SH-SY5Y (cell line): ENCODE measurements around the gene UXS1.

Experiments used
- GATA2 ChIP-seq: IDR thresholded peaks from 2 replicates; pipeline ENCODE4 v1.6.1; 2011; ENCODE audit warnings: mild to moderate bottlenecking, low read depth, low read length
- GATA3 ChIP-seq: IDR thresholded peaks from 2 replicates; pipeline ENCODE4 v1.6.1; 2011; ENCODE audit warnings: low read depth, mild to moderate bottlenecking, low read length, moderate library complexity

GRCh38 chr2:106098664-106099063, 95.4 kb downstream of the UXS1 start:
- TF ChIP-seq GATA2: no peak
- TF ChIP-seq GATA3: no peak
